H1 (cell line): ENCODE measurements around the gene PDCD2. TPM values are rescaled to one million over a fixed set of nuclear protein-coding genes. Genes with fewer than 3 reads are reported as not detected.

Experiments used
- EGR1 ChIP-seq: IDR thresholded peaks from 2 replicates; pipeline ENCODE4 v1.6.1; 2011; ENCODE audit warnings: low read depth, low read length, borderline replicate concordance
- SAP30 ChIP-seq: fragments of 300-600 bp; sonication (generic); IDR thresholded peaks from 2 replicates; pipeline ENCODE4 v1.7.1; 2012; ENCODE audit warnings: low read length, moderate library complexity, mild to moderate bottlenecking, inconsistent platforms; ENCODE audit not compliant: insufficient read depth, insufficient replicate concordance
- SIN3A ChIP-seq, 2 experiments: IDR thresholded peaks in 1 of 2; conservative IDR thresholded peaks in 1 of 2; 2 replicates each; pipeline ENCODE4 v1.6.1; 2011 to 2012; ENCODE audit warnings: low read length in 2 of 2, improper control_type of control experiment in 1 of 2, low read depth in 1 of 2, mild to moderate bottlenecking in 1 of 2
- SRF ChIP-seq: IDR thresholded peaks from 2 replicates; pipeline ENCODE4 v1.6.1; 2011; ENCODE audit warnings: mild to moderate bottlenecking, low read depth, low read length, moderate library complexity
- polyA plus RNA-seq, 7 experiments: library from polyadenylated mRNA; depleted of rRNA in 3 of 7; stranded (reverse) in 5 of 7; unstranded in 2 of 7; fragments of >200 nt in 5 of 7; fragments of 200-250 nt in 2 of 7; gene quantifications; 1 replicate in 5 of 7; 2 replicates in 1 of 7; 4 replicates in 1 of 7; pipeline versions ENCODE4 v1.2.1 to v1.2.3, GENCODE V29; 2011 to 2013; ENCODE audit warnings: missing spikeins in 2 of 7, mixed read lengths in 2 of 7
- total RNA-seq: library from RNA; stranded (reverse); fragmentation: NEBNext Ultra II Directional; extraction: Animal tissue kit (Norgen Biotek cat#: 25700); gene quantifications from 2 replicates; pipeline ENCODE4 v1.2.1, GENCODE V29; 2021
- TF ChIP-seq, protein P1 (sequence below): fragments of 300-600 bp; sonication (generic); IDR thresholded peaks from 2 replicates; pipeline ENCODE4 v1.7.1; 2012; ENCODE audit warnings: low read length, moderate library complexity, mild to moderate bottlenecking, inconsistent platforms; ENCODE audit not compliant: insufficient replicate concordance
- TF ChIP-seq, protein P2 (sequence below): IDR thresholded peaks from 2 replicates; pipeline ENCODE4 v1.6.1; 2011; ENCODE audit warnings: low read length, improper control_type of control experiment

PDCD2 gene
- total and polyA plus RNA-seq, 2 of the 8 experiments (the other 6 are each of a cell fraction or from before 2014, with no cell fraction given) = 74.1 to 116 TPM

DNA sequence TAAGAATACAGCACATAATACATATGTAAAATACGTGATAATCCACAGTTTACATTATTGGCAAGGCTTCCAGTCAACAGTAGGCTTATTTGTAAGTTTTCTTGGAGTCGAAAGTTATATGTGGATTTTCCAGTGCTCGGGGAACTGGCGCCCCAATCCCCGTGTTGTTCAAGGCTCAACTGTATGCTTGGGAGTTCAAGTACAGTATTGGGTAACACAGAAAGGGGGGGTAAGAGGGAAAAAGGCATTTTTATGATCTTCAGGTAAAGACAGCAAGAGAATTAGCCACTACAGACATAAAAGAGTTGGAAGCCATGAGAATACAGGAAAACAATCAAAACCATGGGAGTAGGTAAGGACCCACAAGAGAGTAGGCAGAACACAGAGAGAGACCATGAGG, 47.8 kb downstream of the PDCD2 start (continued):
- TF ChIP-seq SAP30 = no peak
- TF ChIP-seq, protein P1, sequence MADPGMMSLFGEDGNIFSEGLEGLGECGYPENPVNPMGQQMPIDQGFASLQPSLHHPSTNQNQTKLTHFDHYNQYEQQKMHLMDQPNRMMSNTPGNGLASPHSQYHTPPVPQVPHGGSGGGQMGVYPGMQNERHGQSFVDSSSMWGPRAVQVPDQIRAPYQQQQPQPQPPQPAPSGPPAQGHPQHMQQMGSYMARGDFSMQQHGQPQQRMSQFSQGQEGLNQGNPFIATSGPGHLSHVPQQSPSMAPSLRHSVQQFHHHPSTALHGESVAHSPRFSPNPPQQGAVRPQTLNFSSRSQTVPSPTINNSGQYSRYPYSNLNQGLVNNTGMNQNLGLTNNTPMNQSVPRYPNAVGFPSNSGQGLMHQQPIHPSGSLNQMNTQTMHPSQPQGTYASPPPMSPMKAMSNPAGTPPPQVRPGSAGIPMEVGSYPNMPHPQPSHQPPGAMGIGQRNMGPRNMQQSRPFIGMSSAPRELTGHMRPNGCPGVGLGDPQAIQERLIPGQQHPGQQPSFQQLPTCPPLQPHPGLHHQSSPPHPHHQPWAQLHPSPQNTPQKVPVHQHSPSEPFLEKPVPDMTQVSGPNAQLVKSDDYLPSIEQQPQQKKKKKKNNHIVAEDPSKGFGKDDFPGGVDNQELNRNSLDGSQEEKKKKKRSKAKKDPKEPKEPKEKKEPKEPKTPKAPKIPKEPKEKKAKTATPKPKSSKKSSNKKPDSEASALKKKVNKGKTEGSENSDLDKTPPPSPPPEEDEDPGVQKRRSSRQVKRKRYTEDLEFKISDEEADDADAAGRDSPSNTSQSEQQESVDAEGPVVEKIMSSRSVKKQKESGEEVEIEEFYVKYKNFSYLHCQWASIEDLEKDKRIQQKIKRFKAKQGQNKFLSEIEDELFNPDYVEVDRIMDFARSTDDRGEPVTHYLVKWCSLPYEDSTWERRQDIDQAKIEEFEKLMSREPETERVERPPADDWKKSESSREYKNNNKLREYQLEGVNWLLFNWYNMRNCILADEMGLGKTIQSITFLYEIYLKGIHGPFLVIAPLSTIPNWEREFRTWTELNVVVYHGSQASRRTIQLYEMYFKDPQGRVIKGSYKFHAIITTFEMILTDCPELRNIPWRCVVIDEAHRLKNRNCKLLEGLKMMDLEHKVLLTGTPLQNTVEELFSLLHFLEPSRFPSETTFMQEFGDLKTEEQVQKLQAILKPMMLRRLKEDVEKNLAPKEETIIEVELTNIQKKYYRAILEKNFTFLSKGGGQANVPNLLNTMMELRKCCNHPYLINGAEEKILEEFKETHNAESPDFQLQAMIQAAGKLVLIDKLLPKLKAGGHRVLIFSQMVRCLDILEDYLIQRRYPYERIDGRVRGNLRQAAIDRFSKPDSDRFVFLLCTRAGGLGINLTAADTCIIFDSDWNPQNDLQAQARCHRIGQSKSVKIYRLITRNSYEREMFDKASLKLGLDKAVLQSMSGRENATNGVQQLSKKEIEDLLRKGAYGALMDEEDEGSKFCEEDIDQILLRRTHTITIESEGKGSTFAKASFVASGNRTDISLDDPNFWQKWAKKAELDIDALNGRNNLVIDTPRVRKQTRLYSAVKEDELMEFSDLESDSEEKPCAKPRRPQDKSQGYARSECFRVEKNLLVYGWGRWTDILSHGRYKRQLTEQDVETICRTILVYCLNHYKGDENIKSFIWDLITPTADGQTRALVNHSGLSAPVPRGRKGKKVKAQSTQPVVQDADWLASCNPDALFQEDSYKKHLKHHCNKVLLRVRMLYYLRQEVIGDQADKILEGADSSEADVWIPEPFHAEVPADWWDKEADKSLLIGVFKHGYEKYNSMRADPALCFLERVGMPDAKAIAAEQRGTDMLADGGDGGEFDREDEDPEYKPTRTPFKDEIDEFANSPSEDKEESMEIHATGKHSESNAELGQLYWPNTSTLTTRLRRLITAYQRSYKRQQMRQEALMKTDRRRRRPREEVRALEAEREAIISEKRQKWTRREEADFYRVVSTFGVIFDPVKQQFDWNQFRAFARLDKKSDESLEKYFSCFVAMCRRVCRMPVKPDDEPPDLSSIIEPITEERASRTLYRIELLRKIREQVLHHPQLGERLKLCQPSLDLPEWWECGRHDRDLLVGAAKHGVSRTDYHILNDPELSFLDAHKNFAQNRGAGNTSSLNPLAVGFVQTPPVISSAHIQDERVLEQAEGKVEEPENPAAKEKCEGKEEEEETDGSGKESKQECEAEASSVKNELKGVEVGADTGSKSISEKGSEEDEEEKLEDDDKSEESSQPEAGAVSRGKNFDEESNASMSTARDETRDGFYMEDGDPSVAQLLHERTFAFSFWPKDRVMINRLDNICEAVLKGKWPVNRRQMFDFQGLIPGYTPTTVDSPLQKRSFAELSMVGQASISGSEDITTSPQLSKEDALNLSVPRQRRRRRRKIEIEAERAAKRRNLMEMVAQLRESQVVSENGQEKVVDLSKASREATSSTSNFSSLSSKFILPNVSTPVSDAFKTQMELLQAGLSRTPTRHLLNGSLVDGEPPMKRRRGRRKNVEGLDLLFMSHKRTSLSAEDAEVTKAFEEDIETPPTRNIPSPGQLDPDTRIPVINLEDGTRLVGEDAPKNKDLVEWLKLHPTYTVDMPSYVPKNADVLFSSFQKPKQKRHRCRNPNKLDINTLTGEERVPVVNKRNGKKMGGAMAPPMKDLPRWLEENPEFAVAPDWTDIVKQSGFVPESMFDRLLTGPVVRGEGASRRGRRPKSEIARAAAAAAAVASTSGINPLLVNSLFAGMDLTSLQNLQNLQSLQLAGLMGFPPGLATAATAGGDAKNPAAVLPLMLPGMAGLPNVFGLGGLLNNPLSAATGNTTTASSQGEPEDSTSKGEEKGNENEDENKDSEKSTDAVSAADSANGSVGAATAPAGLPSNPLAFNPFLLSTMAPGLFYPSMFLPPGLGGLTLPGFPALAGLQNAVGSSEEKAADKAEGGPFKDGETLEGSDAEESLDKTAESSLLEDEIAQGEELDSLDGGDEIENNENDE = no peak
- no peak for TF ChIP-seq EGR1
- TF ChIP-seq SRF = no peak
- TF ChIP-seq, protein P2, sequence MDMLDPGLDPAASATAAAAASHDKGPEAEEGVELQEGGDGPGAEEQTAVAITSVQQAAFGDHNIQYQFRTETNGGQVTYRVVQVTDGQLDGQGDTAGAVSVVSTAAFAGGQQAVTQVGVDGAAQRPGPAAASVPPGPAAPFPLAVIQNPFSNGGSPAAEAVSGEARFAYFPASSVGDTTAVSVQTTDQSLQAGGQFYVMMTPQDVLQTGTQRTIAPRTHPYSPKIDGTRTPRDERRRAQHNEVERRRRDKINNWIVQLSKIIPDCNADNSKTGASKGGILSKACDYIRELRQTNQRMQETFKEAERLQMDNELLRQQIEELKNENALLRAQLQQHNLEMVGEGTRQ = no peak
- no peak for TF ChIP-seq SIN3A (conservative IDR thresholded peaks at IDR 0.05 in 1 of 2, IDR thresholded peaks at IDR 0.05 in 1 of 2; ENCODE audit: low read depth in 1 of 2, low read length in 2 of 2)
- TF ChIP-seq, all 59 proteins: peak for 0
